K562 (cell line): ENCODE data around the gene NDFIP2. TPM values are rescaled to one million over a fixed set of nuclear protein-coding genes. Genes with fewer than 3 reads are reported as not detected.

ENCODE experiments used
- ATAC-seq: fragments of 200-7000 bp; cut with Tn5 transposase; 3 replicates; pipeline ENCODE4 v1.9.1; 2020; ENCODE audit warnings: moderate library complexity
- BruUV-seq: library from RNA; stranded (reverse); fragments of 400-500 nt; replicated peaks from 2 replicates; lab custom pipeline; 2021; lab: Mats Ljungman, UMichigan
- CTCF ChIA-PET: fragments of 300-600 bp; formaldehyde crosslinking; extraction: SDS; loops from one replicate; lab custom pipeline; 2021; ENCODE audit warnings: low intra/inter-chr PET ratio; lab: Yijun Ruan, JAX
- POLR2A ChIA-PET: fragments of 300-600, 350-650 bp; sonication (Branson Sonifier 250); formaldehyde crosslinking; extraction: SDS; loops from one replicate; lab custom pipeline; 2021; ENCODE audit warnings: antibody characterized with exemption, inconsistent platforms; lab: Yijun Ruan, JAX
- DNase-seq, 4 experiments: peaks; one replicate each; pipeline versions ENCODE4 v3.0.0 to v3.0.0-alpha.2; 2011 to 2018; ENCODE audit warnings: low spot score in 3 of 4, mixed read lengths in 3 of 4; ENCODE audit errors: extremely low read depth in 1 of 4
- FAIRE-seq: peaks from 2 replicates; lab custom pipeline; 2011; peaks lifted over from hg19 to GRCh38; lab: Jason Lieb, UNC
- H2AFZ ChIP-seq: 2 replicates; pipeline ENCODE4 v1.6.0; 2011; ENCODE audit warnings: low read depth, low read length, control low read depth, inconsistent platforms
- H3K27ac ChIP-seq: fragments of 200-600 bp; 3 replicates; pipeline ENCODE4 v1.8.0; 2011; ENCODE audit warnings: low read depth, mild to moderate bottlenecking, control low read depth, inconsistent platforms, low read length, moderate library complexity, mixed read lengths; ENCODE audit errors: extremely low read depth
- H3K27me3 ChIP-seq, 2 experiments: fragments of 300-600 bp in 1 of 2; 2 replicates in 1 of 2; 3 replicates in 1 of 2; pipeline versions ENCODE4 v1.6.0 to v1.8.0; 2011; ENCODE audit warnings: inconsistent platforms in 2 of 2, low read length in 2 of 2, mild to moderate bottlenecking in 1 of 2, mixed read lengths in 1 of 2, moderate library complexity in 1 of 2; ENCODE audit not compliant: control insufficient read depth in 2 of 2, insufficient read depth in 2 of 2
- H3K36me3 ChIP-seq: fragments of 300-600 bp; 3 replicates; pipeline ENCODE4 v1.8.0; 2011; ENCODE audit warnings: mild to moderate bottlenecking, low read length, inconsistent platforms; ENCODE audit not compliant: control insufficient read depth, insufficient read depth
- H3K4me1 ChIP-seq, 2 experiments: fragments of 200-600 bp in 1 of 2; replicated peaks in 1 of 2; 2 replicates in 1 of 2; 3 replicates in 1 of 2; pipeline versions ENCODE4 v1.5.1 to v1.8.0; 2011; ENCODE audit warnings: inconsistent platforms in 2 of 2, low read length in 2 of 2, mild to moderate bottlenecking in 1 of 2, mixed read lengths in 1 of 2, moderate library complexity in 1 of 2; ENCODE audit not compliant: control insufficient read depth in 2 of 2, insufficient read depth in 2 of 2
- H3K4me2 ChIP-seq: 2 replicates; pipeline ENCODE4 v1.6.1; 2011; ENCODE audit warnings: low read length, control low read depth, inconsistent platforms, mixed read lengths; ENCODE audit not compliant: insufficient read depth
- H3K4me3 ChIP-seq: fragments of 200-600 bp; sonication (generic), shearing (Covaris generic); 2 replicates; pipeline ENCODE4 v1.5.1; 2016; ENCODE audit warnings: control low read depth, inconsistent platforms
- H3K79me2 ChIP-seq: fragments of 200-600 bp; 3 replicates; pipeline ENCODE4 v1.8.0; 2011; ENCODE audit warnings: low read length, inconsistent platforms; ENCODE audit not compliant: control insufficient read depth, insufficient read depth
- H3K9ac ChIP-seq, 2 experiments: 2 replicates each; pipeline versions ENCODE4 v1.6.0 to v1.6.1; 2011; ENCODE audit warnings: low read depth in 2 of 2, low read length in 2 of 2, control low read depth in 1 of 2, inconsistent platforms in 1 of 2, mild to moderate bottlenecking in 1 of 2, mixed read lengths in 1 of 2; ENCODE audit not compliant: insufficient read depth in 1 of 2
- H3K9me1 ChIP-seq: one replicate; pipeline ENCODE4 v1.6.0; 2011; ENCODE audit warnings: inconsistent platforms, mild to moderate bottlenecking, low read length, moderate library complexity; ENCODE audit not compliant: control insufficient read depth, insufficient read depth
- H3K9me3 ChIP-seq: replicated peaks from 2 replicates; pipeline ENCODE4 v1.5.1; 2011; ENCODE audit warnings: low read depth, low read length, inconsistent platforms; ENCODE audit not compliant: control insufficient read depth, insufficient read depth
- H4K20me1 ChIP-seq: replicated peaks from 2 replicates; pipeline ENCODE4 v1.6.1; 2011; ENCODE audit warnings: low read length, inconsistent platforms, mixed read lengths; ENCODE audit not compliant: control insufficient read depth, insufficient read depth
- DNMT1 ChIP-seq: fragments of 450-650 bp; IDR thresholded peaks from 2 replicates; pipeline ENCODE4 v1.6.1; 2016; ENCODE audit warnings: antibody characterized with exemption, mild to moderate bottlenecking
- ESRRB ChIP-seq: fragments of 250-450 bp; sonication (Bioruptor Pico); IDR thresholded peaks from 2 replicates; pipeline ENCODE4 v1.5.0; 2020; ENCODE audit warnings: mild to moderate bottlenecking, moderate library complexity, borderline replicate concordance
- NCOA1 ChIP-seq: fragments of 450-650 bp; IDR thresholded peaks from 2 replicates; pipeline ENCODE4 v1.6.1; 2016; ENCODE audit warnings: low read depth
- SETDB1 ChIP-seq: IDR thresholded peaks from one replicate; pipeline ENCODE4 v1.6.1; 2012; ENCODE audit warnings: low read length, control low read depth, inconsistent platforms
- TEAD2 ChIP-seq: fragments of 450-650 bp; IDR thresholded peaks from 2 replicates; pipeline ENCODE4 v1.6.1; 2016; ENCODE audit warnings: missing genetic modification characterization, control low read depth, missing compliant biosample characterization
- TGIF2 ChIP-seq: sonication (generic); formaldehyde crosslinking; IDR thresholded peaks from 2 replicates; pipeline ENCODE4 v1.8.1; 2022; ENCODE audit warnings: mild to moderate bottlenecking, missing genetic modification reagents, moderate library complexity
- ZNF174 ChIP-seq: fragments of 250-450 bp; sonication (Bioruptor Pico); IDR thresholded peaks from 2 replicates; pipeline ENCODE4 v1.4.0; 2020; ENCODE audit warnings: mild to moderate bottlenecking
- ZNF609 ChIP-seq: sonication (generic); formaldehyde crosslinking; IDR thresholded peaks from 2 replicates; pipeline ENCODE4 v1.8.1; 2023; ENCODE audit warnings: missing genetic modification reagents, mild to moderate bottlenecking, borderline replicate concordance
- WGBS: fragments of 100-300 bp; shearing (Covaris generic); methylation state at CpG from one replicate; pipeline ENCODE4 v1.1.6; 2016; ENCODE audit warnings: low coverage, mixed read lengths; ENCODE audit not compliant: insufficient coverage; ENCODE audit errors: missing lambda C conversion rate; 5-methylcytosine and 5-hydroxymethylcytosine counted together
- in situ Hi-C: fragments of 300-500 bp; cut with MboI; formaldehyde crosslinking; loops from 4 replicates; pipeline ENCODE4 v1.15.0; 2018; ENCODE audit warnings: inconsistent platforms, mixed read lengths
- intact Hi-C: fragments of 100-400 bp; cut with micrococcal nuclease; formaldehyde crosslinking; loops from 2 replicates; pipeline ENCODE4 v1.14.2; 2022
- polyA plus RNA-seq, 8 experiments: library from polyadenylated mRNA; depleted of rRNA in 4 of 8; stranded (reverse) in 5 of 8; unstranded in 3 of 8; fragments of >200 nt; fragmentation: Nextera tagmentation in 2 of 8; fragmentation: Illumina TruSeq in 1 of 8; extraction: Ambion mirVana in 2 of 8; extraction: Trizol in 1 of 8; gene quantifications; 2 replicates each; pipeline versions ENCODE4 v1.2.1 to v1.2.3, GENCODE V29; 2011 to 2014; ENCODE audit warnings: inconsistent platforms in 1 of 8, missing spikeins in 1 of 8
- total RNA-seq, 7 experiments: library from RNA; depleted of rRNA in 6 of 7; stranded (reverse); fragments of >200 nt in 6 of 7; fragmentation: Illumina TruSeq in 2 of 7; extraction: Trizol in 2 of 7; gene quantifications; 2 replicates each; pipeline versions ENCODE4 v1.2.1 to v1.2.3, GENCODE V29; 2011 to 2021; ENCODE audit warnings: low replicate concordance in 1 of 7

Gene NDFIP2
- total and polyA plus RNA-seq, 9 of the 15 experiments (the other 6 are each of a cell fraction or from before 2014, with no cell fraction given), result 13.4 to 54.4 (median 27.8) TPM

- Histone ChIP-seq H3K79me2 (no peaks in the 10 kb centered on the region), H4K20me1 (no peaks in the 10 kb centered on the region), H3K4me2 (no peak overlapping the region), H3K4me3 (no peak overlapping the region), H3K9me1 (no peaks in the 10 kb centered on the region), H2AFZ (no peak overlapping the region), H3K27ac (no peak overlapping the region), H3K36me3 (no peaks in the 10 kb centered on the region), H3K27me3 (no peaks in the 10 kb centered on the region), H3K4me1 (no peaks in the 10 kb centered on the region; a peak in 1 of 5 replicates), H3K9me3 (no peaks in the 10 kb centered on the region), H3K9ac (no peak overlapping the region)
- no peak for ATAC-seq
- POLR2A ChIA-PET, result no interaction called here
- in situ Hi-C loops, result no loop called here
- CTCF ChIA-PET, result no interaction called here
- no TSS peak for BruUV-seq
- WGBS, result 95% methylated on average over 2 of the region's 2 CpGs
- DNase-seq, result no peak
- FAIRE-seq, result no peak
- TF ChIP-seq ESRRB (CRISPR knock-in tag) (no peak), DNMT1 (no peak), TGIF2 (CRISPR knock-in tag) (no peak), NCOA1 (no peak), TEAD2 (tag) (no peak), SETDB1 (no peak), ZNF609 (CRISPR knock-in tag) (no peak), ZNF174 (no peak)
- intact Hi-C loops, result loop anchor here (10.0 kb wide), 1 partner anchor 1457 kb away; no protein-coding TSS in a partner anchor
Observed at GRCh38 chr13:79557666-79558065, 76.7 kb downstream of the NDFIP2 start.
